RWPE2 (cell line): Measurements from ENCODE around the gene HOXD8.
A peak's percentile ranks its signal among the peaks of the same experiment; 100 is the strongest.

Experiments used
- ATAC-seq: fragments of 200-7000 bp; cut with Tn5 transposase; 3 replicates; pipeline ENCODE4 v1.9.1; 2021; ENCODE audit warnings: low read depth
- DNase-seq: peaks from one replicate; pipeline ENCODE4 v3.0.0-alpha.2; 2020; ENCODE audit warnings: low spot score
- H3K27ac ChIP-seq: fragments of 450-650 bp; 2 replicates; pipeline ENCODE4 v1.5.1; 2017; ENCODE audit warnings: mild to moderate bottlenecking; ENCODE audit not compliant: poor library complexity, severe bottlenecking
- H3K27me3 ChIP-seq: fragments of 250-450 bp; sonication (Bioruptor Pico); 2 replicates; pipeline ENCODE4 v1.5.1; 2021; ENCODE audit warnings: mild to moderate bottlenecking, moderate library complexity; ENCODE audit not compliant: insufficient read depth, poor library complexity, severe bottlenecking
- H3K36me3 ChIP-seq: fragments of 250-450 bp; sonication (Bioruptor Pico); 2 replicates; pipeline ENCODE4 v1.5.1; 2020; ENCODE audit warnings: low read depth, mild to moderate bottlenecking, moderate library complexity
- H3K4me1 ChIP-seq: fragments of 250-450 bp; sonication (Bioruptor Pico); 2 replicates; pipeline ENCODE4 v1.5.1; 2021; ENCODE audit warnings: mild to moderate bottlenecking, moderate library complexity; ENCODE audit not compliant: insufficient read depth, poor library complexity, severe bottlenecking
- H3K4me3 ChIP-seq: fragments of 250-450 bp; sonication (Bioruptor Pico); 2 replicates; pipeline ENCODE4 v1.5.1; 2021; ENCODE audit warnings: mild to moderate bottlenecking, moderate library complexity; ENCODE audit not compliant: severe bottlenecking
- H3K9me3 ChIP-seq: fragments of 250-450 bp; sonication (Bioruptor Pico); 2 replicates; pipeline ENCODE4 v1.5.1; 2021; ENCODE audit warnings: mild to moderate bottlenecking, moderate library complexity; ENCODE audit not compliant: severe bottlenecking
- TF ChIP-seq, protein P1 (sequence below): fragments of 450-650 bp; IDR thresholded peaks from one replicate; pipeline ENCODE4 v1.5.1; 2017; ENCODE audit warnings: mild to moderate bottlenecking, moderate library complexity; ENCODE audit not compliant: poor library complexity, severe bottlenecking

The HOXD8 gene

DNA sequence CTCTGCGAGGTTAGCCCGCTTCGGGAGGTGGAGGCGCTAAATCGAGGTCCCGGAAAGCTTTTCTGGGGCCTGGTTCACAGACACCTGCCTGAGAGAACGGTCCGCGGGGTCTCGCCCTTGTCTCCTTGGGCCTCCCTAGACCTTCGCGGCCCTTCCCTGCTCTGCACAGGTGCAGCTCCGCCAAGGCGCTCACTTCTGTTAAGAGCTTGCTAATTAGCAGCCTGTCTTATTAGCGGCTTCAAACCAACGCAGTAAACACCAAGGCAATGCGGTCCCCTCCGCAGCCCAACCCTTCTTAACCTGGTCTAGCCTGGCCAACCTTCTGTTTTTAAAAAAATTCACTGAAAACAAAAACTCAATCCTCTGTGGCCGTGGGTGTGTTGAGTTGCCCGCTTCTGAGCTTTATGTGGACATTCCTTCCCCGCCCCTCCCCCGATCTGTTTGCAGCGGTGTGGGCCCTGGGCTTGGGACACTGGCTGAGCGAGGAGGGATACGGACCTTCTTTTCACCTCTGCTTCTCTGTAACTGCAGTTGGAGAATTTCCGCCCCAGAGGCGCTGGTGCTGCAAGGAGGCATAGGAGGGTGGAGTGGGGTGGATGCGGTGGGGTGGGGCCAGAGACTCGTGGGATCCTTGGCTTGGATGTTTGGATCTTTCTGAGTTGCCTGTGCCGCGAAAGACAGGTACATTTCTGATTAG is 18.4 kb downstream of the HOXD8 start:
- ATAC-seq (no peak), DNase-seq (peak; percentile 52)
- Histone ChIP-seq H3K4me1 (no peaks in the 10 kb centered on the region), H3K27me3 (no peaks in the 10 kb centered on the region), H3K9me3 (no peaks in the 10 kb centered on the region), H3K36me3 (no peaks in the 10 kb centered on the region), H3K4me3 (no peak overlapping the region), H3K27ac (no peak overlapping the region)
- TF ChIP-seq, protein P1, sequence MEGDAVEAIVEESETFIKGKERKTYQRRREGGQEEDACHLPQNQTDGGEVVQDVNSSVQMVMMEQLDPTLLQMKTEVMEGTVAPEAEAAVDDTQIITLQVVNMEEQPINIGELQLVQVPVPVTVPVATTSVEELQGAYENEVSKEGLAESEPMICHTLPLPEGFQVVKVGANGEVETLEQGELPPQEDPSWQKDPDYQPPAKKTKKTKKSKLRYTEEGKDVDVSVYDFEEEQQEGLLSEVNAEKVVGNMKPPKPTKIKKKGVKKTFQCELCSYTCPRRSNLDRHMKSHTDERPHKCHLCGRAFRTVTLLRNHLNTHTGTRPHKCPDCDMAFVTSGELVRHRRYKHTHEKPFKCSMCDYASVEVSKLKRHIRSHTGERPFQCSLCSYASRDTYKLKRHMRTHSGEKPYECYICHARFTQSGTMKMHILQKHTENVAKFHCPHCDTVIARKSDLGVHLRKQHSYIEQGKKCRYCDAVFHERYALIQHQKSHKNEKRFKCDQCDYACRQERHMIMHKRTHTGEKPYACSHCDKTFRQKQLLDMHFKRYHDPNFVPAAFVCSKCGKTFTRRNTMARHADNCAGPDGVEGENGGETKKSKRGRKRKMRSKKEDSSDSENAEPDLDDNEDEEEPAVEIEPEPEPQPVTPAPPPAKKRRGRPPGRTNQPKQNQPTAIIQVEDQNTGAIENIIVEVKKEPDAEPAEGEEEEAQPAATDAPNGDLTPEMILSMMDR, result no peak

DNA sequence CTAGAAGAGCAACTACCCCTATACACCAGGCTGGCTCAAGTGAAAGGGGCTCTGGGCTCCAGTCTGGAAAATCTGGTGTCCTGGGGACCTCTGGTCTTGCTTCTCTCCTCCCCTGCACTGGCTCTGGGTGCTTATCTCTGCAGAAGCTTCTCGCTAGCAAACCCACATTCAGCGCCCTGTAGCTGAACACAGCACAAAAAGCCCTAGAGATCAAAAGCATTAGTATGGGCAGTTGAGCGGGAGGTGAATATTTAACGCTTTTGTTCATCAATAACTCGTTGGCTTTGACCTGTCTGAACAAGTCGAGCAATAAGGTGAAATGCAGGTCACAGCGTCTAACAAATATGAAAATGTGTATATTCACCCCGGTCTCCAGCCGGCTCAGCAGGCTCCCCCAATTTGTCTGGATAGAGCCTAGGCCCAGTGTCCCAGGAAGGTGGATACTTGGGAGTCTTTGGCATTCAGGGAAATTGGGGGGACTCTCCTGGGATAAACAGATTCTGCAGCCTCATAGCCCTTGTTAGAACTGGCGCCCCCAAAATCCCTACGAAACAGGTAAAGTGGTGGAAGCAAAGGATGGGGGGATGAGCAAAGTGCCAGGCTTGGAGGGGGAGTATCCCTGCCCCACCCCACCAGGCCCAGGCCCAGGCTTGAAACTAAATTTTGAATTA is 19.4 kb downstream of the HOXD8 start:
- Histone ChIP-seq H3K9me3 (no peaks in the 10 kb centered on the region), H3K27ac (no peak overlapping the region), H3K36me3 (no peaks in the 10 kb centered on the region), H3K4me3 (no peak overlapping the region), H3K27me3 (no peaks in the 10 kb centered on the region), H3K4me1 (no peaks in the 10 kb centered on the region)
- ATAC-seq (no peak), DNase-seq (no peak)
- TF ChIP-seq, protein P1, result no peak

DNA sequence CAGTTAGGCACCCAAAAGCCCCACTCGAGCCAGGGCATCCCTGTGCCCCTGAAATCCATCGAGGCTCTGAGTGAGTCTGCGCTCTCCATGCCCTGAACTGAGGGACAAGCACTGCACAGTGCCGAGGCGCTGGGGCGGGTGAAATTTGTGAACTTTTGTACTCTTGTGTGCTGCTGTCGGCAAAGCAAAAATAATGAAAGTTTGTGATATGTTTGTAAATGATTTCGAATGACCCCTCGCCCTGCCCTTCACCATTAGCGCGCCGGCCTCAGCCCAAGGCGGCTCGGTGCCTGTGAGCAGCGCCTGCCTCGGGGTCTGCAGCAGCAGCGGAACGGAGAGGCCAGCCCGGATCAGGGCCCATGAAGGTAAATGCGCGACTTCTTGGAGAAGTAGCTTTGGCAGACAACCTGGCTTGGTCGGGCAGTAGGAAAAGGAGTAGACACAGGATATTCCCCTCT is 20.0 kb downstream of the HOXD8 start:
- DNase-seq, result peak; percentile 26
- H3K4me3 ChIP-seq, result no peak overlapping the region
- H3K27ac ChIP-seq, result no peak overlapping the region
- no peaks in the 10 kb centered on the region for H3K36me3 ChIP-seq
- H3K4me1 ChIP-seq, result no peaks in the 10 kb centered on the region
- TF ChIP-seq, protein P1, result no peak
- H3K9me3 ChIP-seq, result no peaks in the 10 kb centered on the region
- no peaks in the 10 kb centered on the region for H3K27me3 ChIP-seq
- ATAC-seq, result no peak

DNA sequence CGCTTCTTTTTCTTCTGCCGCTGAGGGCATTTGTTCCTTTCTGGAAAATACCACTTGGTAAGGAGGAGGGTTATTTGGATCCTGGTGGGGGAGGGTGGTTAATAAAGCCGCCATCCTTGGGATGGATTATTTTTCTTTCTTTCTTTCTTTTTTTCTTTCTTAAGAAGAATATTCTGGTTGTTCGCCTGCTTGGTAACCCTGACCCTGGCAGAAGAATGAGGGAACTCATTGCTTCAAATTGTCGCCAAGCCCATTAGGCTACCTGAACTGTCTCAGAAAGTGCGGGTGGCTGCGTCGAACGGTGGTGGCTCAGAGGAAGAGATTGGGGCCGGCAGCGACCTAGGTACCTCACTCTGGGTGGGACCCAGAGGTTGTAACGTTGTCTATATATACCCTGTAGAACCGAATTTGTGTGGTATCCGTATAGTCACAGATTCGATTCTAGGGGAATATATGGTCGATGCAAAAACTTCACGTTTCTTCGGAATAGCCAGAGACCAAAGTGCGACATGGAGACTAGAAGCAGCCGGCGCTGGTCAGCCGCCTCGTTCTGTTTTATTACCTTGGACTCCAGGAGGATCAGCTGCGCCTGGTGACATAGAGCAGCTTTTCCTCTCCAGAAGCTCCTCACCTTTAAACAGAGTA is 20.6 kb downstream of the HOXD8 start:
- TF ChIP-seq, protein P1, result no peak
- H3K27me3 ChIP-seq, result no peaks in the 10 kb centered on the region
- ATAC-seq (no peak), DNase-seq (no peak)
- H3K36me3 ChIP-seq, result no peaks in the 10 kb centered on the region
- H3K9me3 ChIP-seq, result no peaks in the 10 kb centered on the region
- H3K4me3 ChIP-seq, result no peak overlapping the region
- H3K4me1 ChIP-seq, result no peaks in the 10 kb centered on the region
- no peak overlapping the region for H3K27ac ChIP-seq
